LNCaP clone FGC (cell line): ENCODE measurements around the gene MAPK11.

Experiments
- DNase-seq: peaks from one replicate; pipeline ENCODE4 v3.0.0-alpha.2; 2011; ENCODE audit warnings: low read depth
- H3K4me3 ChIP-seq: 2 replicates; pipeline ENCODE4 v1.5.1; 2011; ENCODE audit warnings: mild to moderate bottlenecking, low read depth, low read length, control low read depth
- TF ChIP-seq, protein P1 (sequence below): IDR thresholded peaks from 2 replicates; pipeline ENCODE4 v1.5.1; 2012; ENCODE audit warnings: mild to moderate bottlenecking; ENCODE audit not compliant: control insufficient read depth, insufficient read depth; ENCODE audit errors: extremely low read depth

Gene MAPK11

DNA sequence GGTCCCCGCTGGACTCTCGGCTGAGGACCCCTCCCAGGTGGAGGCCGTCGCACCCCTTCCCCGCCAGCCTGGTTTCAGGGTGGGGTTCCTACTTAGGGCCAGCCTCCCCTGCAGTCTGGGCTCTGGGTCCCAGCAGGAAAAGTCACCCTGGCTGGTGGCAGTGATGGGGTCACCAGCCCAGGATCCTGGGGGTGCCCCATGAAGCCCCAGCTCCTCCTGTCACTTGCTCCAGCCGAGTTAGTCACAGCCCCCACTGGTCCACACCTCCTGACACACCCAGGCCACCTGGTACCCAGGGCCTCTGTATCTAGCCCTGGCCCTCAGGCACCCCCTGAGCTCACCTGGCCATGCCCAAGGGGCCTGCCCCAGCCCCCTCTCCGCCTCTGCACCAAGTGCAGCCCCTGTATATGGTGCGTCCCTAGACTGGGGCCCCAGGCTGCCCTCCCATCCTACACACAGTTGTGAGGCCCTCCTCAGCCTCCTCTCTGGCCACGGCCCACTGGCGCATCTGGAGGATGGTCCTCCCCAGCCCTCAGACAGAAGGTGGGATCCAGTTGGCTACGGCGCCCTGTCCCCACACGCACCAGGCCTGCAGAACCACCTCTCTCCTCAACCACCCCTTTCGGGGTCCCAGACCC lies 30.6 kb upstream of the MAPK11 start:
- no peak for DNase-seq
- TF ChIP-seq, protein P1, sequence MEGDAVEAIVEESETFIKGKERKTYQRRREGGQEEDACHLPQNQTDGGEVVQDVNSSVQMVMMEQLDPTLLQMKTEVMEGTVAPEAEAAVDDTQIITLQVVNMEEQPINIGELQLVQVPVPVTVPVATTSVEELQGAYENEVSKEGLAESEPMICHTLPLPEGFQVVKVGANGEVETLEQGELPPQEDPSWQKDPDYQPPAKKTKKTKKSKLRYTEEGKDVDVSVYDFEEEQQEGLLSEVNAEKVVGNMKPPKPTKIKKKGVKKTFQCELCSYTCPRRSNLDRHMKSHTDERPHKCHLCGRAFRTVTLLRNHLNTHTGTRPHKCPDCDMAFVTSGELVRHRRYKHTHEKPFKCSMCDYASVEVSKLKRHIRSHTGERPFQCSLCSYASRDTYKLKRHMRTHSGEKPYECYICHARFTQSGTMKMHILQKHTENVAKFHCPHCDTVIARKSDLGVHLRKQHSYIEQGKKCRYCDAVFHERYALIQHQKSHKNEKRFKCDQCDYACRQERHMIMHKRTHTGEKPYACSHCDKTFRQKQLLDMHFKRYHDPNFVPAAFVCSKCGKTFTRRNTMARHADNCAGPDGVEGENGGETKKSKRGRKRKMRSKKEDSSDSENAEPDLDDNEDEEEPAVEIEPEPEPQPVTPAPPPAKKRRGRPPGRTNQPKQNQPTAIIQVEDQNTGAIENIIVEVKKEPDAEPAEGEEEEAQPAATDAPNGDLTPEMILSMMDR, result no peak
- no peak overlapping the region for H3K4me3 ChIP-seq

DNA sequence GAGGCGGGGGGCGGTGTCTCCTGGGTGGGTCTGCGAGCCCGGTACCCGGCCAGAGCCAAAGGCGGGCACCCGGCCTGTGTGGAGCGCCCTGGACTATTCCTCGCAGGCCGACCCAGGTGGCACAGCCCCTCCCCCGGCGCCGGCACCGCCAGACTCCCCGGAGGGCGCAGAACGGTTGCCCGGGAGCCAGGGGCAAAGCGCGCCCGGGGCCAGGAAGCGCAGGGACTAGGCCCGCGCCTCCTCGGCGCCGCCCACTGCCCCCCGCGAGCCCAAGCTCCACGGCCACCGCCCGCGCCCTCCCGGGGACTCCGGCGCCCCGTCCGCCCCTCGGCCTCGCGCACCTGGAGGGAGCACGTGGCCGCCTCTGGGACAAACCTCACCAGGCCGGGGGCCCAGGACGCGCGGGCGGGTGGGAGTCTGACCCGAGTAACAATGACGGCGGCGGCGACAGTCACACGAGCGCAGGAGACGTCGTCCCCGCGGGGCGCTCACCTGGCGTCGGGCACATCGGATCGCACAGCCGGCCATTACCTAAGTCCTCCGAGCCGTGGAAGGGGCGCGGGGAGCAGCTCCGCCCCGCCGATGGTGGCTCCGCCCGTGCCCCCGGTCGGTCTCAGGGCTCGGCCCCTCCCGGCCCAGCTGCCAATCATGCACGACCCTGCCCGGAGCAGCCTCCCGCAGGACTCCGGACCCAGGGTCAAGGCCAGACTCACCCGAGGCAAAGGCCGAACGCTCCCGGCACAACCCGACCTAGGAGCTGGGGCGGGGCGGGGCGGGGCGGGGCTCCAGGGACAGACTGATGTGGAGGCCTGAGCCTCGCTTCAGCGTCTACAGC lies 29.8 kb upstream of the MAPK11 start:
- no peak for DNase-seq
- H3K4me3 ChIP-seq, result no peak overlapping the region
- TF ChIP-seq, protein P1, result no peak

DNA sequence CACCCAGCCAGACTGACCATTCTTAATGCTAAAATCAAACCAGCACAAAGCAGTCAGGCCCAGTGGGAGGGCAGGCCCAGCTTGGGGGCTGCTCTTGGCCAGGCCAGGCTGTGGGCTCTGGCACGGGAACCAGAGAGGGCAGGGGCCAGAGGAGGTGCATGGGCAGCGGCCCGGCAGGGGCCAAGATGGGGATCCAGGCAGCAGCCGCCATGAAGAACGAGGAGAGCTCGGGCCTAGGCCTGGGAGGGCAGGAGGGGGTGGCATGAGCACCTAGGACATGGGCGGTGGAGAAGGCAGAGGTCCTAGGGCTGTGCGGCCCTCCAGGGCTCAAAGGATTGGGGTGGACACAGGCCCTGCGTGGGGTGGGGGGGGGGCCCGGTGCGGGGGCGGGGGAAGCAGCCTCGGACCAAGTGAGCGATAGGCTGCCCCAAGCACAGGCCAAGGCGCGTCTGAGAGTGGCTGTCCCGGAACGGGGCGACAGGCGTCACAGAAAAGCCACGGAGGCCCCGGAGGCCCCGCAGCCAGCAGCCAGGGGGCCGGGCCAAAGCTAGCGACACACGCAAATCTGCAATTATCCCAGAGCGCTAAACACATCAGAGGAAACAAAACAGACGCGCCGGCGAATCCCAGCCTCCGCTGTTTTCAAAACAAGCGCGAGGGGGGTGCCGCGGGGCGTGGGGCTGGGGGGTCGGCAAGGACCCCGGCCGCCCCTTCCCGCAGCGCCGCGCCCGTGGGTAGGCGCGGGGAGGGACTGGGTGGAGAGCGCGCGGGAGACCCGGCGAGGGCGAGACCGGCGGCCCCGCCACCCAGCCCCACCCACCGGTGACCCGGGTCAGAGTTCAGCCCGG lies 29.0 kb upstream of the MAPK11 start:
- TF ChIP-seq, protein P1, result no peak
- no peak overlapping the region for H3K4me3 ChIP-seq
- DNase-seq, result no peak

DNA sequence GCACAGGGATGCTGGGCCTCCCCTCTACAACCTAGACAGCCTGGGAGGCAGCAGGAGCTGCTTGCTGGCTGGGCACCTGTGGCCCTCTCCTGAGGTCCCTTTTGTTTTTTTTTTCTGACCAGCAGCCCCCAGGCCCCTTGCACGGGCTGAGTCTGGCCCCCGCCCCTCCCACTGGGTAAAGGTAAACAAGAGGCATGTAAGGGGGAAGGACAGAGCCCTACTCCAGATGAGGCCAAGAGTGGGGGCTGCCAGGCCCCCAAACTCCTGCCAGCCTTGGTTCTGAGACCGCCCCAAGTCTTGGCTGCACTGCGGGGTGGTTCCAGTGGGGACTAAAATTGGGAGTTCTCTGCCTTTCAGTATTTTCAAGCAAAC lies 28.1 kb upstream of the MAPK11 start:
- TF ChIP-seq, protein P1, result no peak
- H3K4me3 ChIP-seq, result no peak overlapping the region
- DNase-seq, result no peak

DNA sequence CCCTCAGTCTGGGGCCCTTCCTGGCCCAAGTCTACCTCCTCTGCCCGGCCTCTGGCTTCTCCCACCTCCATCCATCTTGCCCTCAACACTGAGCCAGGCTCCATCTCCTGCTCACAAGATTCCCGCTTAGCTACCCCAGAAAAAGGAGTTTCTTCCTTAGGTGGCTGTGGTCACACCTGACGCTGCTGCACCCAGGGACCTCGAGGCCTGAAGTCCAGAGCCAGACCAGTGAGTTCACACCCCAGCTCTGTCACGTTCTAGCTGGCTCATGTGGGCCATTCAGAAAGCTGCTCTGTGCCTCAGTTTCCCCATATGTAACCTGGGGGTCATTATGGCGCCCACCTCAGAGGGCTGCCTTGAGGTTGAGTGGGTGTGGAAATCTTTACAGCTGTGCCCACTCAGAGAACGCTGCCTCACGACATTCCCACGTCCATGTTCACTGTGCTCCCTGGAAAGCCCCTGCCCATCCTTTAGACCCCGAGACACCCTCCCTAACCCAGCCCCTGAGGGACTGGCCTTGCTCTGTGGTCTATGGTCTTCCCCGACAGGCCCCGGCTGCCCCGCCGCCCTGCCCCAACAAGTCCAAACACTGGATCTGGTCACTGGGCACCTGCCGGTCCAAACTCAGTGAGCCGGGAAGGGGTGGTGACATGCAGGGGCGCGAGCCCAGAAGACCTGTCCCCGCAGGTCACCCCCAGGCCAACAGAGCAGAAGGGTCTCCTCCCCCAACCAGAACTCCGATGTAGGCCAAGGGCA lies 27.5 kb upstream of the MAPK11 start:
- no peak for DNase-seq
- H3K4me3 ChIP-seq, result no peak overlapping the region
- TF ChIP-seq, protein P1, result no peak

DNA sequence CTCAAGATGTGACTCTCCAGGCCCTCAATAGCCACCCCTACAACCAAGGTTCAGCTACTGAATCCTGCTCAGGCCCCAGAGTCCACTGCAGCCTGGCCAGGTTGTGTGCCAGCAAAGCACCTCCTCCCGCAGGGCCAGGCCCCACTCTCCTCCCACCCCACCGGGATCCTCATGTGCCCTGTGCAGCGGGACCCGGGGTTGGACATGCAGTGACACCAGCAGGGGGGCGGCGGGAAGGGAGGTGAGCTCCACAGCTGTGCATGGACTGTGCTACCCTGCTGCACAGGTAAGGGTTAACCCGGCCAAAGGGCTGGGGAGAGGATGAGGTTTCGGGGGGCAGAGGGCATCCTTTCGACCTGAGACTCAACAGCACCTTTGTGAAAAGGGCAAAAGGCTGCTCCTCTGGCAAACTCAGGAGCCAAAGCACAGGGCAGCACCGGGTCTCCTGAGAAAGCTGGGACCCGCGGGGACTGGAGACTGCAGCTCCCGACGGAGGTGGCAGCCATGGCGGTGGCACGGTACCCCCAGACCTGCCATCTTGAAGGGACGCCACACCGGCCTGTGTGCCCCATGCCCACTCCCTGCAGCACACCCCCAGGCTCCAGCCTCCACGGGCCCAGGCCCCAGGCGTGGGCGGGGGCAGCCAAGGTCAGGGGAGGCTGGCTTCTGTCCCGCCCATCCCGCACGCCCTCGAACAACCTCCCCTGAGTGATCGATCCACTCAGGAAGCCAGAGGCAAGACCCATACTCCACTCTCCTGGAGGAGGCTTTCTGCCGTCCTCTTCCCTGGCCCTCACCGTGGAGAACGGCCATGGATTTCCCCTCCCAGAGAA lies 26.7 kb upstream of the MAPK11 start:
- DNase-seq, result no peak
- TF ChIP-seq, protein P1, result no peak
- no peak overlapping the region for H3K4me3 ChIP-seq
